ENCODE data around the gene FADS2. TPM values are rescaled to one million over a fixed set of nuclear protein-coding genes. Genes with fewer than 3 reads are reported as not detected.

Gene FADS2
- total and polyA plus RNA-seq, 2 experiments from 2014 or later: 317 to 356 TPM

- Histone ChIP-seq H3K27ac (no peak overlapping the region), H4K20me1 (ENCODE audit: insufficient read depth, poor library complexity, severe bottlenecking) (no peaks in the 10 kb centered on the region), H3K4me1 (ENCODE audit: insufficient read depth) (peaks cover 15% of the 10 kb centered on the region), H3K36me3 (replicated peaks; ENCODE audit: insufficient read depth, low read depth) (no peaks in the 10 kb centered on the region), H3K9me2 (replicated peaks; ENCODE audit: insufficient read depth) (no peaks in the 10 kb centered on the region), H3K4me3 (no peak overlapping the region), H3K27me3 (no peaks in the 10 kb centered on the region), H3K9me3 (ENCODE audit: low read depth) (no peaks in the 10 kb centered on the region), H2AFZ (no peak overlapping the region), H3K79me2 (no peaks in the 10 kb centered on the region), H3K4me2 (no peak overlapping the region)
- DNase-seq (ENCODE audit: low spot score): no peak
- TF ChIP-seq EZH2phosphoT487 (IDR thresholded peaks at IDR 0.05; ENCODE audit: low read depth, severe bottlenecking, unreplicated experiment) (no peak), CTCF (IDR thresholded peaks at IDR 0.05; ENCODE audit: poor library complexity) (no peak)
- WGBS (ENCODE audit: low lambda C conversion rate, missing lambda C conversion rate): 93% methylated on average over 14 of the region's 14 CpGs
Observed at GRCh38 chr11:61906522-61906909, 78.4 kb downstream of the FADS2 start.

- Histone ChIP-seq H3K27ac (no peak overlapping the region), H2AFZ (no peak overlapping the region), H3K4me1 (ENCODE audit: insufficient read depth) (peaks cover 15% of the 10 kb centered on the region), H3K4me2 (no peak overlapping the region), H3K79me2 (no peaks in the 10 kb centered on the region), H3K4me3 (no peak overlapping the region), H3K9me3 (ENCODE audit: low read depth) (no peaks in the 10 kb centered on the region), H3K27me3 (no peaks in the 10 kb centered on the region), H3K36me3 (replicated peaks; ENCODE audit: insufficient read depth, low read depth) (no peaks in the 10 kb centered on the region), H3K9me2 (replicated peaks; ENCODE audit: insufficient read depth) (no peaks in the 10 kb centered on the region), H4K20me1 (ENCODE audit: insufficient read depth, poor library complexity, severe bottlenecking) (no peaks in the 10 kb centered on the region)
- DNase-seq (ENCODE audit: low spot score): no peak
- 95% methylated on average over 19 of the region's 19 CpGs for WGBS (ENCODE audit: low lambda C conversion rate, missing lambda C conversion rate)
- no peak for TF ChIP-seq EZH2 (IDR thresholded peaks at IDR 0.05; ENCODE audit: borderline replicate concordance)
- TF ChIP-seq EZH2phosphoT487 (IDR thresholded peaks at IDR 0.05; ENCODE audit: low read depth, severe bottlenecking, unreplicated experiment): no peak
- TF ChIP-seq CTCF (IDR thresholded peaks at IDR 0.05; ENCODE audit: poor library complexity): no peak
Observed at GRCh38 chr11:61907282-61907681, 79.2 kb downstream of the FADS2 start.

- Histone ChIP-seq H3K4me1 (ENCODE audit: insufficient read depth) (peaks cover 15% of the 10 kb centered on the region), H3K79me2 (no peaks in the 10 kb centered on the region), H3K9me2 (replicated peaks; ENCODE audit: insufficient read depth) (no peaks in the 10 kb centered on the region), H3K27me3 (no peaks in the 10 kb centered on the region), H3K27ac (no peak overlapping the region), H3K4me3 (no peak overlapping the region), H2AFZ (no peak overlapping the region), H3K4me2 (no peak overlapping the region), H4K20me1 (ENCODE audit: insufficient read depth, poor library complexity, severe bottlenecking) (no peaks in the 10 kb centered on the region), H3K36me3 (replicated peaks; ENCODE audit: insufficient read depth, low read depth) (no peaks in the 10 kb centered on the region), H3K9me3 (ENCODE audit: low read depth) (no peaks in the 10 kb centered on the region)
- TF ChIP-seq EZH2 (IDR thresholded peaks at IDR 0.05; ENCODE audit: borderline replicate concordance) (no peak), EZH2phosphoT487 (IDR thresholded peaks at IDR 0.05; ENCODE audit: low read depth, severe bottlenecking, unreplicated experiment) (no peak), CTCF (IDR thresholded peaks at IDR 0.05; ENCODE audit: poor library complexity) (no peak)
- no peak for DNase-seq (ENCODE audit: low spot score)
- 95% methylated on average over 20 of the region's 21 CpGs for whole genome bisulfite sequencing (ENCODE audit: low lambda C conversion rate, missing lambda C conversion rate)
Observed at GRCh38 chr11:61907871-61908729, 80.0 kb downstream of the FADS2 start.
